BJ (cell line): Measurements from ENCODE around the gene CAMK1G. TPM values are rescaled to one million over a fixed set of nuclear protein-coding genes. Genes with fewer than 3 reads are reported as not detected.

ENCODE experiments used
- CTCF ChIA-PET: fragments of 350-600 bp; formaldehyde crosslinking; extraction: SDS; loops from one replicate; lab custom pipeline; 2021; ENCODE audit warnings: antibody characterized with exemption, inconsistent platforms; lab: Yijun Ruan, JAX
- POLR2A ChIA-PET: fragments of 300-600 bp; sonication (Branson Sonifier 250); formaldehyde crosslinking; extraction: SDS; loops from one replicate; lab custom pipeline; 2021; ENCODE audit warnings: antibody characterized with exemption; lab: Charles Lee
- DNase-seq: peaks from one replicate; pipeline ENCODE4 v3.0.0-alpha.2; 2011; ENCODE audit warnings: low read depth
- H3K27me3 ChIP-seq: 2 replicates; pipeline ENCODE4 v1.6.0; 2011; ENCODE audit warnings: low read length; ENCODE audit not compliant: control insufficient read depth, insufficient read depth
- H3K36me3 ChIP-seq: 2 replicates; pipeline ENCODE4 v1.5.1; 2011; ENCODE audit warnings: low read length; ENCODE audit not compliant: control insufficient read depth, insufficient read depth
- H3K4me3 ChIP-seq: 2 replicates; pipeline ENCODE4 v1.5.1; 2011; ENCODE audit warnings: low read depth, mild to moderate bottlenecking, control low read depth, low read length
- polyA minus RNA-seq: library from RNA; depleted of rRNA, polyadenylated mRNA; stranded (reverse); fragments of >200 nt; gene quantifications from 2 replicates; pipeline ENCODE4 v1.2.3, GENCODE V29; 2011; rRNA and poly(A)+ RNA removed
- polyA plus RNA-seq: library from polyadenylated mRNA; depleted of rRNA; stranded (reverse); fragments of >200 nt; gene quantifications from 2 replicates; pipeline ENCODE4 v1.2.3, GENCODE V29; 2011; rRNA removed
- TF ChIP-seq, protein P1 (sequence below): IDR thresholded peaks from 2 replicates; pipeline ENCODE4 v1.5.1; 2011; ENCODE audit warnings: low read depth, mild to moderate bottlenecking, control low read depth, inconsistent platforms, low read length, moderate library complexity; ENCODE audit not compliant: insufficient read depth

Gene CAMK1G
- 0.81 and 1.5 TPM in 2 replicates for polyA plus RNA-seq
- polyA minus RNA-seq: 0.81 and 1.1 TPM in 2 replicates

DNA sequence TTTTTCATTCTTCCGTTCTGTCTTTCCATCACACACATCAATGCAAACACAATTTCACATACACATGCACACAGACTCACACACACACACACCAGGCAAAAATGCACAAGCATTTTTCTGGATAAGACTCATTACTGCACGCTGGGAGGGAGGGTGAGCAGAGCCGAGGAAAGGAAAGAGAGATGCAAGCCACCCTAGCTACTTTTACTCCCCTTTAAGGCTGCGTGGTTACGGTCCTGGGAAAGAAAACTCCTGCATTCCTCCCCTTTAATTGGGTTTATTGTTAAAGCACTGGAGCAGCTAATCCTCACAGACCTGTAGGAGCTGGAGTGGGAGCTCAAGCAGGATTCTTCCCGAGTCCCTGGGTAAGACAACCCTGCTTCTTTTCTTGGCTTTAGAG is at the start of gene CAMK1G:
Gene CAMK1G (plus strand): TSS at position 307 of the 400 bp plus-strand sequence. CDS start 11,270 bp downstream, outside the sequence.
- ChIA-PET CTCF (interaction anchor here (0.9 to 5.1 kb wide), 8 partner anchors 8 to 105 kb away, joined by 3 to 37 read pairs (median 4); no protein-coding TSS in a partner anchor), POLR2A (interaction anchor here (0.6 kb wide), 1 partner anchor 11 kb away, joined by 6 read pairs; no protein-coding TSS in a partner anchor)
- TF ChIP-seq, protein P1, sequence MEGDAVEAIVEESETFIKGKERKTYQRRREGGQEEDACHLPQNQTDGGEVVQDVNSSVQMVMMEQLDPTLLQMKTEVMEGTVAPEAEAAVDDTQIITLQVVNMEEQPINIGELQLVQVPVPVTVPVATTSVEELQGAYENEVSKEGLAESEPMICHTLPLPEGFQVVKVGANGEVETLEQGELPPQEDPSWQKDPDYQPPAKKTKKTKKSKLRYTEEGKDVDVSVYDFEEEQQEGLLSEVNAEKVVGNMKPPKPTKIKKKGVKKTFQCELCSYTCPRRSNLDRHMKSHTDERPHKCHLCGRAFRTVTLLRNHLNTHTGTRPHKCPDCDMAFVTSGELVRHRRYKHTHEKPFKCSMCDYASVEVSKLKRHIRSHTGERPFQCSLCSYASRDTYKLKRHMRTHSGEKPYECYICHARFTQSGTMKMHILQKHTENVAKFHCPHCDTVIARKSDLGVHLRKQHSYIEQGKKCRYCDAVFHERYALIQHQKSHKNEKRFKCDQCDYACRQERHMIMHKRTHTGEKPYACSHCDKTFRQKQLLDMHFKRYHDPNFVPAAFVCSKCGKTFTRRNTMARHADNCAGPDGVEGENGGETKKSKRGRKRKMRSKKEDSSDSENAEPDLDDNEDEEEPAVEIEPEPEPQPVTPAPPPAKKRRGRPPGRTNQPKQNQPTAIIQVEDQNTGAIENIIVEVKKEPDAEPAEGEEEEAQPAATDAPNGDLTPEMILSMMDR: no peak
- Histone ChIP-seq H3K4me3 (peak within 1 kb of the TSS; percentile 1), H3K27me3 (no peaks in the 10 kb centered on the region), H3K36me3 (no peaks in the 10 kb centered on the region)
- DNase-seq: no peak

DNA sequence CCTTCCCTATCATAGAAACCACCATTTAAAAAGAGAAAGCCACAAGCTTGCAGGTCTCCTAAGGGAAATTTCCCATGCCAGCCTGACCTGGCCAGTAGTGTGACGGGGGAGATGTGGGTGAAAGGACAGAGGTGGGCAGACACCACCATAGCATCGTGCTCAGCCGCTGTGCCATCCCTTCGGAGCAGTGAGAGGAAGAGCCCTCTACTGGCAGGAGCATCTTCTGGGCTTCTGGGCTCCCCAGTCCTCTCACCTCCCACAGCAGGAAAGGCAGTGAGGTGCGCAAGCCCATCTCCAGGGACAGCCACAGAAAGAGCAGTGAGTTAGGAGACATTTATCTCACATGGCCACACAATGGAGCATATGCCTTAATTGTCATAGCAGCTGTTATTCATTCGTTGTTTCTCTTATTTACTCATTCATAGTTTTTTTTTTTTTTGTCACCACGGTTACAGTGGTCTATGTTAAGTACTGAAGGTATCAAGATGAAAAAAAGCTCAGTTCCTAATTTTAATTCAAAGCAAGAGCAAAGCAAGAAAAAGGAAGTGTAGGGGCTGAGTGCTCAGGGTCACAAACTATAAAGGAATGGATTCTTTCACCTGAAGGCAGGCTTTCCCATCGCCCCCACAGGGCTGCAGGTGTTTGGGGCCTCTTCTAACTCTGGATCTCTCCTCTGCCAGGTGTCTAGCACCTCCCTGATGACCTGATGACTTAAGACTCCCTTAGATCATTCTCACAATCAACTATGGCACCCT is 48.8 kb upstream of the CAMK1G start:
- ChIA-PET POLR2A (no interaction called here), CTCF (no interaction called here)
- DNase-seq: no peak
- Histone ChIP-seq H3K4me3 (no peak overlapping the region), H3K27me3 (peaks cover 5% of the 10 kb centered on the region), H3K36me3 (no peaks in the 10 kb centered on the region)
- TF ChIP-seq, protein P1: no peak

DNA sequence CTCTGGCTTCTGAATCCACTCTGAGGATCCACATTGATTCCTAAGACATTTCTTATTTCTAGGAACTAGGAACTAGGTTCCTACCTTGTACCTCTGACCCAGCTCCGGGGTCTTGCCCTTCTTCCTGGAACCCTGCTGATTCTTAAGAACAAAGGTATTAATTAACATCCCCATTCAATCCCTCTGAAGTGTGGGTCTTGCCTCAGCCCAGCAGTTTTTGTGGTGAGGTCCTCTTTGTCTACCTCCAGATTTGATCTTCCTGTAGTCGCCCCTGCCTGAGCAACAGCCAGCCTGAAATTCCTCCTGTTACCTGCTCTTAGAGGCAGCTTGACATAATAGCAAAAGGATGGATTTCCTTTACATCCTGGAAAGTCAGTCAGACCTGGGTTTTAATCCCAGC is 46.7 kb upstream of the CAMK1G start:
- POLR2A ChIA-PET: no interaction called here
- CTCF ChIA-PET: interaction anchor here (1.0 to 1.5 kb wide), 2 partner anchors 24 to 579 kb away, joined by 3 to 5 read pairs; no protein-coding TSS in a partner anchor
- no peak overlapping the region for H3K4me3 ChIP-seq
- peaks cover 5% of the 10 kb centered on the region for H3K27me3 ChIP-seq
- TF ChIP-seq, protein P1: no peak
- DNase-seq: no peak
- H3K36me3 ChIP-seq: no peaks in the 10 kb centered on the region

DNA sequence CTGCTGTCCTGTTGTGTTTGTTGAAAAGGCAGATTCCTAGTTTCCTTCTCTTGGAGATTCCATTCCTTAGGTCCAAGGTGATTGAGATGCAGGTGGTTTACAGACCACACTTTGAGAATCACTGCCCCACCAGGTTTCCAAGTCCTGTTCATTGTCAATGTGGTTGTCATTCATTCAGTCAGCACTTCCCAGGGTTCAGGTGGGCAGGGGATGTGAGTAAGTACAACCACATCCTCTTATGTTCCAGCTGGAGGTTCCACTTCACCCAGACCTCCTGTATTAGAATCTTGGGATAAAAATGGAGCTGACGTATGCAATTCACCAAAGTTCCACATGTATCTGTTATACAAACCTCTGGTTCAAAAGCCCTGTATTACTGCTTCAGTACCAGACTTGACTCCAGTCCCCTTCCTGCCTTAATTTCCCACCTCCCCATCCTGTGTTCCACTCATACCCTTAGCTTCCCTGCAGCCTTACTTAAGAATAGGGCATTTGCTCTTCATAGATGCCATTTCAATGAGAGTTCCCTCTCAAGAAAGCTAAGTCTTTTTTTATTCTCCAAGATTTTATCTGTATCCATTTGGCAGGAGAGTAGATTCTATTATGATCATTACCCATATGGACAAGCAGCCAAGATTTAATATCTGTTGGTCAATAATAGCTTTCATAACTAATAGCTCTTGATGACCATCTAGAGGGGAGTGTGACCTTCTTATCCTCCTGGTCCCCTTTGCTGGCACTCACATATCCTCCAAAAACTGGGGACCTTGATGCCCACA is 46.0 kb upstream of the CAMK1G start:
- ChIA-PET POLR2A (no interaction called here), CTCF (interaction anchor here (1.0 to 1.5 kb wide), 2 partner anchors 25 to 580 kb away, joined by 3 to 5 read pairs; no protein-coding TSS in a partner anchor)
- no peak for DNase-seq
- no peaks in the 10 kb centered on the region for H3K36me3 ChIP-seq
- TF ChIP-seq, protein P1: no peak
- H3K27me3 ChIP-seq: peaks cover 5% of the 10 kb centered on the region
- no peak overlapping the region for H3K4me3 ChIP-seq

DNA sequence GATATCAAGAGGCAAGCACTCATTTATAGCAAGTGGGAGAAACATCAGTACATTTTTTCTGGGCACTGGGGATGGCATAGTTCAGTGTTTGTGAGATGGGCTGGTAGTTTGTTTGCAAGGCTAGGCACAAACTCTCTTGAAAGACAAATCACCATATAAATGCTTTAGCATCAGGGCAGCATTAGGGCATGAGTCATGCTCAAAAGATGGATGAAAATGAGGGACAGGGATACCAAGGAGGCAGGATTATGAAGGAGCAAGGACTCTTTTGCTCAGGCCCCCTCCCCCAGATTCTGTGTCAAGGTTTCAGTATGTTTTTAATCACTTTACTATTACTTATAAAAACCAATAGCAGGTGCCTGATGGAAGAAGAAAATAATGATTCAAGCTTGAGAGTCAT is 43.9 kb upstream of the CAMK1G start:
- Histone ChIP-seq H3K4me3 (no peak overlapping the region), H3K36me3 (no peaks in the 10 kb centered on the region), H3K27me3 (peaks cover 4% of the 10 kb centered on the region)
- DNase-seq: no peak
- TF ChIP-seq, protein P1: no peak
- POLR2A ChIA-PET: no interaction called here
- CTCF ChIA-PET: no interaction called here
